GM19043 (cell line): ENCODE results near the gene TRIM74.
A peak's percentile ranks its signal among the peaks of the same experiment; 100 is the strongest.
"Not testable (repeated sequence)": the region's sequence is repeated elsewhere in the genome, so short reads cannot be mapped to it uniquely, and the experiment has no call there.

Experiments used
- ATAC-seq: cut with Tn5 transposase; IDR thresholded peaks from one replicate; pipeline ENCODE4 v1.9.1; 2021; ENCODE audit warnings: low read depth; ENCODE audit not compliant: unreplicated experiment

TRIM74 gene

DNA sequence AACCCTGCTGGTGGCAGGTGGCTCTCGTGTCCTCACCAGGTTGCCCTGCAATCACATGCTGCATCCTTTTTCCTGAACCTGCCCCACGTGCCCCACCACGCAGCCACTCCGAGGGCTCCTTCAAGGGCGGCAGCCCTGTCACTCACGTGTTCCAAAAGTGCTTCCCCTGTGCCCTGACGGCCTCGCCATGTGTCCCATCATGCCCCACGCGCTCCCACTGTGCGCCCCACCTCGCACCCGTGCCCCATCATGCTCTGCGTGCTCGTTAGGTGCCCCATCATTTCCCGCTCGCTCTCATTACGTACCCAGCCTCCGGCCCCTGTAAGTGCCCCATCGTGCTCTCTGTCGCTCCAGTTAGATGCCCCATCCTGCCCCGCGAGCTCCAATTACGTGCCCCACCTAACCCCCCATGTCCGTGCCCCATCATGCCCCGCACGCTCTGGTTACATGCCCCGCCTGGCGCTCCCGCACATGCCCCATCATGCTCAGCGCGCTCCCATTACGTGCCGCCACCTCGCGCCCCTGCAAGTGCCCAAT, at the start of gene TRIM74:
Gene TRIM74, minus strand, starts transcription at position 487 of the 537 bp plus-strand sequence. CDS start 3,309 bp downstream, outside the sequence.
- ATAC-seq: not testable (repeated sequence)

DNA sequence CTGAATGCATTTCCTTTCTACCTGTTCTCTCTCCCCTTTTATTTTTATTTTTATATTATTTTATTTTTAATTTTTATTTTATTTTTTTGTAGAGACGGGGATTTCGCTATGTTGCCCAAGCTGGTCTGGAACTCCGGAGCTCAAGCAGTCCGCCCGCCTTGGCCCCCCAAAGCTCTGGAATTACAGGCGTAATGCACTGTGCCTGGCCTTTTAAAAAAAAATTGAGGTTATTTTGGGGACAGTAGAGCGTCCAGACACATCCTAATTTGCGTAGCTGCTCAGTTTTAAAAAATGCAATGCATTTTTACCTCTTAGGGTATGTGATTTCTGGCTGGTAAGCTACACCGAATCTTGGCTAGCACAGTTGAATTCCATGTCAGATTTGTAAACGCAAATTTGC, 37.2 kb upstream of the TRIM74 start:
- not testable (repeated sequence) for ATAC-seq

DNA sequence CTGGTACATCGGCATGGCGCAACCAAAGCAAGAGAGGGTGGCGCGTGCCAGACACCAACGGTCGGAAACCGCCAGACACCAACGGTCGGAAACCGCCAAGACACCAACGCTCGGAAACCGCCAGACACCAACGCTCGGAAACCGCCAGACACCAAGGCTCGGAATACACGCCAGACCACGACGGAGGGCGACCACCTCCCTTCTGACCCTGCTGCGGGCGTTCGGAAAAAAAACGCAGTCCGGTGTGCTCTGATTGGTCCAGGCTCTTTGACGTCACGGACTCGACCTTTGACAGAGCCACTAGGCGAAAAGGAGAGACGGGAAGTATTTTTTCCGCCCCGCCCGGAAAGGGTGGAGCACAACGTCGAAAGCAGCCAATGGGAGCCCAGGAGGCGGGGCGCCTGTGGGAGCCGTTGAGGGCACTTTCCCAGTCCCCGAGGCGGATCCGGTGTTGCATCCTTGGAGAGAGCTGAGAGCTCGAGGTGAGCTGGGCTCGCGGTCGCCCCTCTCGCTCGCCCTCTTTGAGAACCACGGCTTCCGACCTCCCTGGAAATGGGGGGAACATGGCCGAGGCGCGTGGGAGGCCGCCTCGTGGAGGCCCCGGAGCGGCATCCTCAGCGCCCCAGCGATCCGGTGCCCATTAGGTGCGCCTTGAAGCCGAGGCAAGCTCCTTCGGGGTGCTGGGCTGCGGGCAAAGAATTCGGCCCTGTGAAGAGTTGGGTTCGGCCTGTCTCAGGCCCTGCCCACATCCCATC, 36.6 kb upstream of the TRIM74 start:
- peak; percentile 62 for ATAC-seq

DNA sequence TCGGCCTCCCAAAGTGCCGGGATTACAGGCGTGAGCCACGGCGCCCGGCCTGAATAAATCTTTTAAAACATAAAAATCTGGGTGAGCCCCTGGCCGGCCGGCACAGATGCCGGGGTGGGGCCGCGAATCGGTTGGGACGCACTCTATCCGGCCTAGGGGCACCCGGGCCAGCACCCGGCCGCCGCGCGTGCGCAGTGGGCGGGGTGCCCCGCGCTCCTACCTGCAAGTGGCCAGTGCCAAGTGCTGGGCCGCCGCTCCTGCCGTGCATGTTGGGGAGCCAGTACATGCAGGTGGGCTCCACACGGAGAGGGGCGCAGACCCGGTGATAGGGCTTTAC, 36.1 kb upstream of the TRIM74 start:
- ATAC-seq: peak; percentile 71

DNA sequence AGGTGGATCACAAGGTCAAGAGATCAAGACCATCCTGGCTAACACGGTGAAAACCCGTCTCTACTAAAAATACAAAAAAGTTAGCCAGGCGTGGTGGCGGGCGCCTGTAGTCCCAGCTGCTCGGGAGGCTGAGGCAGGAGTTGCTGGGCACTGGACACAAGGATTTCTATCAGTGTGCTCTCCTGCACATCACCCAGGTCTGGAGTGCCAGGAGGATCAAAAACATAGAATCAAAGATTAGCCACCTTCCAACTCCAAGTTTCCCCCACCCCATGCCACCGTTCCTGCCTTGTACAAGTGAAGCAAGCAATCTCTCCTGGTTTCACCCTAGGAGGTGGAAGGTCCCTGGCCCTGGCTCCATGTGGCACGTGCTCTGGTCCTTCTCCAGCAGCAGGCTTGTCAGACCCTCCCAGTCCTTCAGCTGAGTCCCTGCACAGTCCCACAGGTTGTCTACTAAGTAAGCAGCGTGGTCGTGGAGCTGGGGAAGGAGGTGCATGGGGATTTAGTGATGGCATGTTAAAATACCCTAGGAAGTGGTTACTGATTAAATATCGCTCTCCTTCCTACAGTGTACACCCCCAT, 28.7 kb upstream of the TRIM74 start:
- not testable (repeated sequence) for ATAC-seq

DNA sequence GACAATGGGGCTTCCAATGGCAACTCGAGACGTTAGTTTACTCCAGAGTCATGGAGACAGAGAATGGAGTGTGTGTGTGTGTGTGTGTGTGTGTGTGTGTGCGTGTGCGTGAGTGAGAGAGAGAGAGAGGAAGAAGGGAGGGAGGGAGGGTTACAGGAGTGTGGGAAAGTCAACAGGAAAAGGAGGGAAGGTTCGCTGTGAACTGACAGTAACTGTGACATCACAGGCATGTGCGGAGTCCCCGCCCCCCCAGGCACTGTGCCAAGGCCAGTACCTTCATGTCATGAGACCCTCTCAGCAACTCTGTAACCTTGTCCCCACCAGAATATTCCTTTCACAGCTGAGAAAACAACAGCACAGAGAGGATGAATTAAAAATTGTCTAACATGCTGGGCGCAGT, 28.2 kb upstream of the TRIM74 start:
- ATAC-seq: not testable (repeated sequence)

DNA sequence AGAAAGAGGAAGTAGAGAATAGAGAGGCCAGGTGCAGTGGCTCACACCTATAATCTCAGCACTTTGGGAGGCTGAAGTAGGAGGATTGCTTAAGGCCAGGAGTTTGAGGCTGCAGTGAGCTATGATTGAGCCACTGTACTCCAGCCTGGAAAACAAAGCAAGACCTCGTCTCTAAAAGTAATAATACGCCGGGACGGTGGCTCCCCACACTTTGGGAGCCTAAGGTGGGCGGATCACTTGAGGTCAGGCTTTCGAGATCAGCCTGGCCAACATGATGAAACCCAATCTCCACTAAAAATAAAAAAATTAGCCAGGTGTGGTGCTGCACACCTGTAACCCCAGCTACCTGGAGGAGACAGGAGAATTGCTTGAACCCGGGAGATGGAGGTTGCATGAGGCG, 26.2 kb upstream of the TRIM74 start:
- not testable (repeated sequence) for ATAC-seq

DNA sequence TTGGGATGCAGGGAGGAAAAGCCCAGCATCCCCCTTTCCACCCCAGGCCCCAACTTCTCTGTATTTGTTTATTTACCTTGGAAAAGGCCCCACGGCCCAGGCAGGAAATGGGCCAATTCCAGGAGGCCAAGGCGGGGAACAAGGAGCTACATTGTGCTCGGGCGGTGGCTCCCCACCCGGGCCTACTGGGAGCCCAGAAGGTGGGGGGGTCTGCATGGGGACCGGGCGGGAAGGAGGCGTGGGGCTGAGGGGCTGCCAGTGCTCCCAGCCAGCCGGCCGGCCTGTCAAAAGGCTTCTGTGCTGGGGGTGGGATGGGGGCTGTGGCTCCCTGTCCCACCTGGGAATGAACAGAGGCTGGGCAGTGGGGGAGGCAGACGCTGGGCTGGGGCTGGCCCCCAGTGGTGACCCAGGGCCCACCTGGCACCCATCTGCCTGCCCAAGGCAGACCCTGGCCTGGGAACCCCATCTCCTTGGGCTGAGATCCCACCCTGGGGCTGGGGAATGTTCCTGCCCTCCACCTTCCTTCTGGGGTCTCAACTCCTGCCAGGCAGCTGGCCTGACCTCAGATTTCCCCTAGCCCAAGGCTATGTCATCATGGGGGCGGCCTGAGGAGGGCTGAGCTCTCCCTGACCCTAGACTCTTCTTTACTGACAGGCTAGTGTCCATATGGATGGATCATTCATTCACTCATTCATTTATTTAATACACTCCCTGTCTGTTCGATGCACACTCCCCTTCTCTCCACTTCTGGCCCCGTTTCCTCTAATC, 21.1 kb upstream of the TRIM74 start:
- not testable (repeated sequence) for ATAC-seq

DNA sequence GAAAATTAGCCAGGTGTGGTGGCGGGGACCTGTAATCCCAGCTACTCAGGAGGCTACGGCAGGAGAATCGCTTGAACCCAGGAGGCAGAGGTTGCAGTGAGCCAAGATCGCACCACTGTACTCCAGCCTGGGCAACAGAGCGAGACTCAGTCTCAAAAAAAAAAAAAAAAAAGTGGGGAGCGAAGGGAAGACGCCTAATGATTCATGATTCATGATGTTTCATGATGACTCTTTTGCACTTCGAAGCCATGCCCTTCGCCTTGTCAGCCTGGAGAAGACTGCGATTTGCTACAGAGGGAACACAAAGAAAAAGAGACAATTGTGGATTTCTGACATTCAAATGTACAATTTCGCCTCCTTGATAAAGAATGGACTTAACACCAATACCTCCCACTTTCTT, 12.8 kb upstream of the TRIM74 start:
- ATAC-seq: not testable (repeated sequence)

DNA sequence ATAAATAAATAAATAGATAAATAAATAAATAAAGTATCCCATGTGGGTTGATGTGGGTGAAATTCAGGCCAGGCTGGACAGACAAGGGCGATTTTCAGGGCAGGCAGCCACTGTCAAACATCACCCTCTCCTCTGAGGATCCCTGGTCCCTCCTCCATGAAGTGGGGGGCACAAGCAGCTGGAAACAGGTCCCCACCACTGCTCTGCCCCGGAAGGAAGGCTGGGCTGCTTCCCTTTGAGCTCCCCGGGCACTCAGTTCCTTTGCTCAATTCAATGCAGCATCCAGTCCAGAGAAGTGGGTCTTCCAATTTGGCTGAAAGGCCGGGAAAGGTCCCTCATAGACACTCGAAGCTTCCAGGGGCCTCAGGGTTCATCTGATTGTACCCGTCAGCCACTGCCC, 11.1 kb upstream of the TRIM74 start:
- ATAC-seq: not testable (repeated sequence)

DNA sequence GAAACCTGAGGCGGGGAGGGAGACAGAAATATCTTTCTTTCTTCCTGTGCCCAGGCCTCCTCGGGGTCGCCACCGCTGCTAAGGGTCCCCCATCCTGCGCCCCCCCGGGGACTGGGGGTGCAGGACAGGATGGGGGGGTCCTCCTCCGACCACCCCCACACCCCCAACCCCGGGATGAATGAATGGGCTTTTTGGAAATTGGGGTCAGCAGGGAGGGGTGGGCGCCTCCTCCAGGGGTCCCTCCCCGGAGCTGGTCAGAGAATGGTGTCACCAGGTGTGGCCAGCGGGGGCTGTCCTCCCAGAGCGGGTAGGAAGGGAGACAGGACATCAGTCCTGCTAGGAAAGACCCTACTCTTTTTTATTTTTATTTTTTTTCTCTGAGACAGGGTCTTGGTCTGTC, 7.2 kb upstream of the TRIM74 start:
- not testable (repeated sequence) for ATAC-seq

DNA sequence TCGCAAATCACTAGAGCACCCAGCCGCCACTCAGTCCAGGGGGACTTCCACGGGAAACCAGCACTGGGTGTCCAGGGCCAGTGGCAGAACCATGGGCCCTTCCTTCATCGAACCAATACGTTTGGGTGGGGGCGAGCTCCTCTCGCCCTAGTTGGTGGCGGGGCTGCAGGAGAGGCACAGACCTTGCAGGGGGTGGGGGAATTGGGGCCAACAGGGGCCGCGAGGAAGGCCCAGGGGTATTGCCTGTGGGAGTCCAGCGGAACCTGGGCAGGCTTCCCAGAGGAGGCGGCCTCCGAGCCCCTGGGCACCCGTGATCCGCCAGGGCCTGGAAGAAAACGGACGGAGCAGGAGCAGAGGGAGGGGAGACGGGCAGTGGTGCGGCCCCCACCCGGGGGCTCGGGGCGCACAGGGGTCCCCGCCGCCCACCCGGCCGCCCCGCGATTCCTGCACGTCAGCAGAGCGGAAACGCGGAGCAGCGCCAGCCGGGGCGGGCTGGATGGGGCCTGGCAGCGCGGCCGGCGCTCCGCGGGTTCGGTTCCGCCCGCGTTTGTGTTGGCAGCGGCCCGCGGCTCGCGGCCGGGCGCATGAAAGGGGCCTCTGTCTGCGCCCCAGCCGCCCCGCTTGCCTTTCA, 6.5 kb upstream of the TRIM74 start:
- ATAC-seq: not testable (repeated sequence)

DNA sequence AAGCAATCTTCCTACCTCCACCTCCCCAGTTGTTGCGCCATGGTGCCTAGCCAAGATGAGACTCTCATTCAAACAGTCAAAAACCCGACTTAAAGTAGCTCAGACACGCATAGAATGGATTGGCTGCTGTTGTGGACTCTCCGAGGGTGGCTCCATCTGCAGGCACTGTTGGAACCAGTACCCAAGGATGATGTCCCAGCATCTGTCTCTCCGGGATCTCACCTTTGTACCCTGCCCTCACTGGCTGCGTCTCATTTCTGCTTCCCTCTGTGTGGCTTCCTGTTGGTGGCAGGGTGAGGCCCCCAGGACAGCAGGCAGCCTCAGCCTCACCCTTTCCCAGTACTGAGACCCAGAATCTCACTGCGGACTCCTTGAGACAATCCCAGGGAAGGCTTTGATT, 5.5 kb upstream of the TRIM74 start:
- not testable (repeated sequence) for ATAC-seq

DNA sequence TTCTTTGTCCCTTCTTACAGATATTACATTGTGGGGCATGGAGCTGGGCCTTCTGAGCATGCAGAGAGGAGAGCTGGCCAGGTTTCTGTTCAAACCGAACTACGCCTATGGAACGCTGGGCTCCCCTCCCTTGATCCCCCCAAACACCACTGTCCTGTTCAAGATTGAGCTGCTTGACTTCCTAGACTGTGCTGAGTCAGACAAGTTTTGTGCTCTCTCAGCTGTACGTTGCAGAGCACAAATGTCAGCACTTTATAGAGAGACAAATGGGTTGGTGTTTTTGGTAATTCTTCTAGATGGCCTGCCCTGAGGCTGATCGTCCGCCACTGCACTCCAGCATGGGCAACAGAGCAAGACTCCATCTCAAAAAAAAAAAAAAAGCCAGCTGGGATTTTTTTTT, 2.2 kb upstream of the TRIM74 start:
- ATAC-seq: not testable (repeated sequence)

DNA sequence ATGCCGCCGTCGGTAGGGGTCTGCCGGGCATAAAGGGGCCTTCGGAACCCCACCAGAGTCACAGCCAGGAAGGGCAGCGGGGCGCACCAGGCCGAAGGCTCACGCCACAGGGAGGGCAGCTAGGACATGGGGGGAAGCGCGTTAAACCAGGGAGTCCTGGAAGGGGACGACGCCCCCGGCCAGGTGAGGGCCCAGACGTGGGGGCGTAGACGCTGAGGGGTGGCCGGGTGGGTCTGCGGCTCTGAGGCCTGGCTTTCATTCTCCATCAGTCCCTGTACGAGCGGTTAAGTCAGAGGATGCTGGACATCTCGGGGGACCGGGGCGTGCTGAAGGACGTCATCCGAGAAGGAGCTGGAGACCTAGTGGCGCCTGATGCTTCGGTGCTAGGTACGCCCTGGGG, 422 bp upstream of the TRIM74 start:
- not testable (repeated sequence) for ATAC-seq

DNA sequence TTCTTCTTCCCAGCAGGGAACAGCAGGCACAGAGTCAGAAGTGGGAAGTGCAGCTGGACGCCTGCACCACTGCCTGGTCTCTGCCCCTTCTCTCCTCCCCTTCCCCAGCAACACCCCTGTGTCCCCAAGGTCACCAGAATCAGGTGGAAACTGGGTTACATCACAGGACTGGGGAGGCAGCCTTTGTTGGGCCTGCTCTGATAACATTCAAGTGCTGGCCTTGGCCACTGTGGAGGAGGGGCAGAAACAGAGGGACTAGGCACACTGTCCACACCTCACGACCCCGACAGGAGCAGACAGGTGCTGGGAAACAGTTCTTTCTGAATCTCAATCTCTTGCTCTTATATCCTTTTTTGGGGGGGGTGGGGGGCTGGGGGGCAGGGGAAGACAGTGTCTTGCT, 2.4 kb downstream of the TRIM74 start:
- not testable (repeated sequence) for ATAC-seq

DNA sequence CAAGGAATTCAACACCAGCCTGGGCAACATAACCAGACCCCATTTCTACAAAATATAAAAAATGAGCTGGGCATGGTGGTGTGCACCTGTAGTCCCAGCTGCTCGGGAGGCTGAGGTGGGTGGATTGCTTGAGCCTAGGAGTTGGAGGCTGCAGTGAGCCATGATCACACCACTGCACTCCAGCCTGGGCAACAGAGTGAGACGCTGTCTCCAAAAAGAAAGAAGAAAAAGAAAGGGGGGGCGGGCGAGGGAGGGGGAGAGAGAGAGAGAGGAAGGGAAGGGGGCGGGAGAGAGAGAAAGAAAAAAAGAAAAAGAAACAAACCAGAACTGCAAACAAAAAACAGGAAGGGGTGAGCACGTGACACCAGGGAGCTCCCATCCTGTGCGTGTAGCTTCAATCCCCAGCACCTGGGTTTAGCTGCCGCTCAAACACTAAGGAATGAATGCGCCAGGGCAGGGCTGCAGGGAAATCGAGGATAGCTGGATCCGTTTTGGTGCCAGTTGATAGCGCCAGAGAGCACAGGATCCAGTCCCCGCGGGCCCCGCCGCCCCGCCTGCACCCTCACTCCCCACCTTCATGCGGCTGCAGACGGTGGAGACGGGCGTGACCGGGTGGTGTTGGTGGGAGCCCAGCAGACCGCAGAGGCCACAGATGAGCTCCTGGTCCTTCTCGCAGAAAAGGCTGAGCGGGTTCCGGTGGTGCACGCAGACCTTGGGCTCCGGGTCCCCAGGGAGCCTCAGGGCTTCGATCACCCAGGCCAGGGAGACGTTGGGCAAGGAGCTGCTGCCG, 3.9 kb downstream of the TRIM74 start:
- ATAC-seq: not testable (repeated sequence)

DNA sequence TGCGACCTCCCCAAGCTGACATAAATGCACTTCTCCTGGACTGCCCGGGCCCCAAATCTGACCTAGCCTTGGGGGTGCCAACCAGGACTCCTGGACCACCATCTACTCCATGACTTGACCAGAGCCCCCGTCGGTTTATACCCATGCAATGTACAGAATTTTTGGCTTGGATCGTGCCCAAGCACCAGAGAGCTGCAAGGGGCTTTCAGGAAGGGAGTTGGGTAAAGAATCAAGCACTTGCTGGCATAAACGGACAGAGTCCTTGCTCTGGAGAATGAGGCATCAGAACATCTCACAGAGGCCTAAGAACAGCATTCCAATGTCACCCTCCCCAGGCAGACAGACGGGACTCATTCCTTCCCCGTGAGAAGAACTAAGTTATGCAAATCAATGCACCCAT, 6.2 kb downstream of the TRIM74 start:
- not testable (repeated sequence) for ATAC-seq

DNA sequence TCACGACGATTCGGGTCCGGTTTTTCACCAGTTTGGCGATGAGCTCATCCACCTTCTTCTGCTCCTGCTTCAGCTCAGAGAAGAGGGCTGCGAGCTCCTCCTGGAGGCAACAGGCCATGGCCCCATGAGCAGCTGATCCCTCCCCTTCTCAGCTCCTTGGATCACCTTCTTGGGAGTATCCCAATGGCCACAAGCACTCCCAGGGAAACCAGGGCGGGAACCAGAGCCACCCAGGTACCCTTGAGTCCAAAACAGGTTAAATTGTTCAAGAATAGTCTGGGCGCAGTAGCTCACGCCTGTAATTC, 8.0 kb downstream of the TRIM74 start:
- not testable (repeated sequence) for ATAC-seq
